HepG2 (cell line): Measurements from ENCODE around the gene GPER1. TPM values are rescaled to one million over a fixed set of nuclear protein-coding genes. Genes with fewer than 3 reads are reported as not detected.

Experiments
- ATAC-seq: fragments of 200-7000 bp; cut with Tn5 transposase; 3 replicates; pipeline ENCODE4 v1.9.1; 2020; ENCODE audit warnings: mild to moderate bottlenecking, moderate library complexity
- BruUV-seq: library from RNA; stranded (reverse); fragments of 400-500 nt; replicated peaks from 2 replicates; lab custom pipeline; 2021; lab: Mats Ljungman, UMichigan
- CTCF ChIA-PET: fragments of 300-600 bp; formaldehyde crosslinking; extraction: SDS; loops from one replicate; lab custom pipeline; 2021; ENCODE audit warnings: low total read pairs, inconsistent platforms, low intra/inter-chr PET ratio; lab: Yijun Ruan, JAX
- POLR2A ChIA-PET: fragments of 350-600 bp; sonication (Branson Sonifier 250); formaldehyde crosslinking; loops from one replicate; lab custom pipeline; 2020; ENCODE audit warnings: antibody characterized with exemption, inconsistent platforms; lab: Yijun Ruan, JAX
- DNase-seq: peaks from one replicate; pipeline ENCODE4 v3.0.0-alpha.2; 2015; ENCODE audit warnings: low spot score
- FAIRE-seq: peaks from 3 replicates; lab custom pipeline; 2011; peaks lifted over from hg19 to GRCh38; lab: Jason Lieb, UNC
- H2AFZ ChIP-seq: one replicate; pipeline ENCODE4 v1.6.1; 2011; ENCODE audit warnings: low read length, inconsistent platforms
- H3K27ac ChIP-seq: fragments of 300-600 bp; 3 replicates; pipeline ENCODE4 v1.8.0; 2011; ENCODE audit warnings: mixed run types, mild to moderate bottlenecking, mixed read lengths, low read length, inconsistent platforms; ENCODE audit not compliant: insufficient read depth; ENCODE audit errors: extremely low read length
- H3K27me3 ChIP-seq, 2 experiments: fragments of 200-600 bp in 1 of 2; 2 replicates in 1 of 2; 3 replicates in 1 of 2; pipeline versions ENCODE4 v1.6.0 to v1.8.0; 2011; ENCODE audit warnings: low read length in 2 of 2, mild to moderate bottlenecking in 2 of 2, moderate library complexity in 2 of 2, inconsistent platforms in 1 of 2; ENCODE audit not compliant: insufficient read depth in 2 of 2, control insufficient read depth in 1 of 2
- H3K36me3 ChIP-seq, 2 experiments: fragments of 200-600 bp in 1 of 2; replicated peaks in 1 of 2; 2 replicates in 1 of 2; 3 replicates in 1 of 2; pipeline versions ENCODE4 v1.5.1 to v1.8.0; 2011; ENCODE audit warnings: low read length in 2 of 2, inconsistent platforms in 1 of 2; ENCODE audit not compliant: insufficient read depth in 2 of 2, control insufficient read depth in 1 of 2
- H3K4me1 ChIP-seq: 2 replicates; pipeline ENCODE4 v1.5.1; 2012; ENCODE audit warnings: low read length, inconsistent platforms; ENCODE audit not compliant: insufficient read depth
- H3K4me2 ChIP-seq: 2 replicates; pipeline ENCODE4 v1.6.0; 2011; ENCODE audit warnings: low read depth, low read length, inconsistent platforms
- H3K4me3 ChIP-seq, 3 experiments: fragments of 200-600 bp in 1 of 3; sonication (generic), shearing (Covaris generic) in 1 of 3; replicated peaks in 1 of 3; 2 replicates each; pipeline ENCODE4 v1.5.1; 2011 to 2016; ENCODE audit warnings: low read length in 3 of 3, inconsistent platforms in 2 of 3, low read depth in 2 of 3, mild to moderate bottlenecking in 2 of 3, control low read depth in 1 of 3, mixed read lengths in 1 of 3; ENCODE audit not compliant: insufficient read depth in 1 of 3
- H3K79me2 ChIP-seq: one replicate; pipeline ENCODE4 v1.6.1; 2011; ENCODE audit warnings: low read length, inconsistent platforms; ENCODE audit not compliant: insufficient read depth
- H3K9ac ChIP-seq: 2 replicates; pipeline ENCODE4 v1.6.0; 2011; ENCODE audit warnings: mild to moderate bottlenecking, low read depth, low read length, inconsistent platforms; ENCODE audit not compliant: insufficient read depth
- H3K9me3 ChIP-seq: 2 replicates; pipeline ENCODE4 v1.5.1; 2012; ENCODE audit warnings: mild to moderate bottlenecking, low read length
- H4K20me1 ChIP-seq: 2 replicates; pipeline ENCODE4 v1.6.0; 2011; ENCODE audit warnings: inconsistent platforms, mild to moderate bottlenecking, low read length, moderate library complexity; ENCODE audit not compliant: insufficient read depth
- MXI1 ChIP-seq: IDR thresholded peaks from 3 replicates; pipeline ENCODE4 v1.6.1; 2012; ENCODE audit warnings: low read depth, low read length, inconsistent platforms, borderline replicate concordance
- MZF1 ChIP-seq: sonication (generic); formaldehyde crosslinking; IDR thresholded peaks from 2 replicates; pipeline ENCODE4 v1.8.1; 2023; ENCODE audit warnings: mild to moderate bottlenecking, missing genetic modification reagents, borderline replicate concordance
- NFIC ChIP-seq: IDR thresholded peaks from 2 replicates; pipeline ENCODE4 v1.6.1; 2012; ENCODE audit warnings: mild to moderate bottlenecking, low read length, inconsistent platforms
- ZBTB38 ChIP-seq: sonication (generic); formaldehyde crosslinking; IDR thresholded peaks from 2 replicates; pipeline ENCODE4 v1.5.1; 2020; ENCODE audit warnings: mild to moderate bottlenecking, missing genetic modification reagents
- ZNF234 ChIP-seq: sonication (generic); formaldehyde crosslinking; conservative IDR thresholded peaks from 2 replicates; pipeline ENCODE4 v1.5.1; 2020; ENCODE audit warnings: mild to moderate bottlenecking, missing genetic modification reagents
- ZNF251 ChIP-seq: sonication (generic); formaldehyde crosslinking; IDR thresholded peaks from 2 replicates; pipeline ENCODE4 v1.9.0; 2021; ENCODE audit warnings: mild to moderate bottlenecking, missing genetic modification reagents
- ZNF468 ChIP-seq: sonication (generic); formaldehyde crosslinking; IDR thresholded peaks from 2 replicates; pipeline ENCODE4 v1.8.0; 2022; ENCODE audit warnings: mild to moderate bottlenecking, moderate library complexity, missing genetic modification reagents
- WGBS: methylation state at CpG from one replicate; pipeline ENCODE4 v1.1.6; 2017; ENCODE audit warnings: low lambda C conversion rate; 5-methylcytosine and 5-hydroxymethylcytosine counted together
- in situ Hi-C: cut with HindIII; loops from 2 replicates; pipeline ENCODE4 v1.10.0; 2017; ENCODE audit warnings: low pct_unique_long_range_greater_than_20kb; ENCODE audit not compliant: extremely low pct_ligation_motif_present
- intact Hi-C: fragments of 100-400 bp; cut with micrococcal nuclease; formaldehyde crosslinking; loops from one replicate; pipeline ENCODE4 v1.10.0; 2022; ENCODE audit not compliant: unreplicated experiment
- polyA plus RNA-seq, 8 experiments: library from polyadenylated mRNA; depleted of rRNA in 3 of 8; stranded (reverse) in 7 of 8; unstranded in 1 of 8; fragments of >200 nt; fragmentation: Illumina TruSeq in 4 of 8; extraction: Trizol in 4 of 8; gene quantifications; 2 replicates each; pipeline versions ENCODE4 v1.2.1 to v1.2.3, GENCODE V29; 2011 to 2016; ENCODE audit warnings: low read depth in 4 of 8, missing spikeins in 1 of 8, mixed read lengths in 1 of 8; ENCODE audit not compliant: insufficient read depth in 1 of 8
- total RNA-seq, 5 experiments: library from RNA; depleted of rRNA; stranded (reverse); fragments of >200 nt; fragmentation: Illumina TruSeq; extraction: Trizol; gene quantifications; 2 replicates each; pipeline ENCODE4 v1.2.3, GENCODE V29; 2016; ENCODE audit warnings: low read depth in 1 of 5
- TF ChIP-seq, protein P1 (sequence below): IDR thresholded peaks from 2 replicates; pipeline ENCODE4 v1.6.1; 2016; ENCODE audit warnings: missing genetic modification reagents, missing compliant biosample characterization
- TF ChIP-seq, protein P2 (sequence below): sonication (generic); formaldehyde crosslinking; conservative IDR thresholded peaks from 2 replicates; pipeline ENCODE4 v1.8.1; 2023; ENCODE audit warnings: missing genetic modification reagents

The GPER1 gene
- total and polyA plus RNA-seq, 2 of the 13 experiments (the other 11 are each of a cell fraction or from before 2014, with no cell fraction given) = 12.7 to 19.7 TPM

DNA sequence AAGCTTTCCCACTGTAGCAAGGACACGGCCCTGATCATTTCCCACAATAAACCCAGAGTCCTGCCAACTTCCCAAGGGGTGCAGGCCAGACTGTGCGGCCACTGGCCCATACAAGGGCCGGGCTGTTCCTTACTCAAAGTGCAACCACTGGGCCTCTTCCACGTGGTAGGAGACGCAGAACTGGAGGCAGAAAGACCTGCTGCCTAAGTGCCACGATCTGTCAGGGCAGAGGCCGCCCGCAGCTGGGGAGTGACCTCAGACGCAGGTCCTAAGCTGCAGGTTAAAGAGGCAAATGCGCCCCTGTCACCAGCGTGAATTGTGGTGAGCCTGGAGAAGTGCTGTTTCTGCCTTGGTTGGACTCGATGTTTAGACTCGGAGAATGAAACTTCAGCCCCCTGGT lies 26.2 kb downstream of the GPER1 start:
- TF ChIP-seq NFIC = no peak
- no peak for TF ChIP-seq MXI1
- TF ChIP-seq MZF1 (CRISPR knock-in tag) = no peak
- TF ChIP-seq, protein P1, sequence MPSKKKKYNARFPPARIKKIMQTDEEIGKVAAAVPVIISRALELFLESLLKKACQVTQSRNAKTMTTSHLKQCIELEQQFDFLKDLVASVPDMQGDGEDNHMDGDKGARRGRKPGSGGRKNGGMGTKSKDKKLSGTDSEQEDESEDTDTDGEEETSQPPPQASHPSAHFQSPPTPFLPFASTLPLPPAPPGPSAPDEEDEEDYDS = no peak
- TF ChIP-seq ZNF234 = no peak
- no peak for TF ChIP-seq ZBTB38
- TF ChIP-seq ZNF251 (CRISPR knock-in tag) = no peak
- TF ChIP-seq ZNF468 (CRISPR knock-in tag) = no peak
- TF ChIP-seq, protein P2, sequence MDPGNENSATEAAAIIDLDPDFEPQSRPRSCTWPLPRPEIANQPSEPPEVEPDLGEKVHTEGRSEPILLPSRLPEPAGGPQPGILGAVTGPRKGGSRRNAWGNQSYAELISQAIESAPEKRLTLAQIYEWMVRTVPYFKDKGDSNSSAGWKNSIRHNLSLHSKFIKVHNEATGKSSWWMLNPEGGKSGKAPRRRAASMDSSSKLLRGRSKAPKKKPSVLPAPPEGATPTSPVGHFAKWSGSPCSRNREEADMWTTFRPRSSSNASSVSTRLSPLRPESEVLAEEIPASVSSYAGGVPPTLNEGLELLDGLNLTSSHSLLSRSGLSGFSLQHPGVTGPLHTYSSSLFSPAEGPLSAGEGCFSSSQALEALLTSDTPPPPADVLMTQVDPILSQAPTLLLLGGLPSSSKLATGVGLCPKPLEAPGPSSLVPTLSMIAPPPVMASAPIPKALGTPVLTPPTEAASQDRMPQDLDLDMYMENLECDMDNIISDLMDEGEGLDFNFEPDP = no peak
- no peak overlapping the region for H3K4me2 ChIP-seq
- H2AFZ ChIP-seq = no peak overlapping the region
- no peaks in the 10 kb centered on the region for H3K27me3 ChIP-seq
- in situ Hi-C loops (no loop called here), intact Hi-C loops (no loop called here)
- BruUV-seq = no TSS peak
- CTCF ChIA-PET = no interaction called here
- WGBS = 98% methylated on average over 9 of the region's 13 CpGs
- FAIRE-seq (no peak), ATAC-seq (no peak), DNase-seq (no peak)
- peaks cover 9 to 22% of the 10 kb centered on the region in 2 experiments; a peak in 3 of 5 replicates for H3K36me3 ChIP-seq
- no peaks in the 10 kb centered on the region for H4K20me1 ChIP-seq
- no peak overlapping the region for H3K4me3 ChIP-seq
- peaks cover 11% of the 10 kb centered on the region for H3K79me2 ChIP-seq
- no peak overlapping the region for H3K27ac ChIP-seq
- no peaks in the 10 kb centered on the region for H3K9me3 ChIP-seq
- H3K4me1 ChIP-seq = no peaks in the 10 kb centered on the region
- H3K9ac ChIP-seq = no peak overlapping the region
- POLR2A ChIA-PET = no interaction called here
